ENCODE measurements around the gene C16orf54.

GRCh38 chr16:29794231-29794710 is 48.5 kb upstream of the C16orf54 start:
- TF ChIP-seq POLR2A (IDR thresholded peaks at IDR 0.05; ENCODE audit: low read depth, low read length), result no peak
- no peak for TF ChIP-seq POLR2AphosphoS5 (IDR thresholded peaks at IDR 0.05; ENCODE audit: low read depth, low read length)
- no peak for TF ChIP-seq TAF1 (IDR thresholded peaks at IDR 0.05; ENCODE audit: low read depth, low read length)
- no peak for TF ChIP-seq PAX5 (IDR thresholded peaks at IDR 0.05; ENCODE audit: insufficient read depth, low read length, severe bottlenecking)
- TF ChIP-seq POU2F2 (IDR thresholded peaks at IDR 0.05; ENCODE audit: low read depth, low read length), result no peak

Measured in GM12891 (cell line).